DND-41 (cell line): Measurements from ENCODE around the gene CD55.

ENCODE experiments used
- CTCF ChIP-seq: IDR thresholded peaks from 2 replicates; pipeline ENCODE4 v1.5.1; 2012; ENCODE audit warnings: borderline replicate concordance, low read length, moderate library complexity, mild to moderate bottlenecking; ENCODE audit not compliant: poor library complexity, severe bottlenecking; ENCODE audit errors: extremely low read depth
- EZH2 ChIP-seq: IDR thresholded peaks from 3 replicates; pipeline ENCODE4 v1.6.1; 2012; ENCODE audit warnings: borderline replicate concordance, low read depth, mild to moderate bottlenecking, moderate library complexity, low read length, inconsistent platforms; ENCODE audit not compliant: severe bottlenecking

- TF ChIP-seq CTCF (no peak), EZH2 (no peak)
Measured at GRCh38 chr1:207336559-207337467, 15.3 kb downstream of the CD55 start.
